ENCODE data around the gene ZBTB8B. TPM values are rescaled to one million over a fixed set of nuclear protein-coding genes. Genes with fewer than 3 reads are reported as not detected.
"Not testable (repeated sequence)": the region's sequence is repeated elsewhere in the genome, so short reads cannot be mapped to it uniquely, and the experiment has no call there.

Gene ZBTB8B
- total RNA-seq, result not detected

- ATAC-seq, result peak; percentile 55
Observed at GRCh38 chr1:32464716-32465577, at the start of gene ZBTB8B. TSS of gene ZBTB8B (plus strand) at chr1:32465072. CDS start at chr1:32470625, 5,553 bp downstream.

- ATAC-seq, result no peak
Observed at GRCh38 chr1:32421775-32422174, 43.1 kb upstream of the ZBTB8B start.

- ATAC-seq, result peak; percentile 42
Observed at GRCh38 chr1:32426489-32427255, 38.2 kb upstream of the ZBTB8B start.

- ATAC-seq, result no peak
Observed at GRCh38 chr1:32427264-32427963, 37.5 kb upstream of the ZBTB8B start.

GRCh38 chr1:32431736-32432400, 33.0 kb upstream of the ZBTB8B start:
- no peak for ATAC-seq

GRCh38 chr1:32438136-32438535, 26.7 kb upstream of the ZBTB8B start:
- ATAC-seq, result no peak

- ATAC-seq, result not testable (repeated sequence)
Observed at GRCh38 chr1:32438777-32439176, 26.1 kb upstream of the ZBTB8B start.

GRCh38 chr1:32441467-32441866, 23.4 kb upstream of the ZBTB8B start:
- not testable (repeated sequence) for ATAC-seq

- no peak for ATAC-seq
Observed at GRCh38 chr1:32447469-32448185, 17.2 kb upstream of the ZBTB8B start.

GRCh38 chr1:32448186-32448772, 16.6 kb upstream of the ZBTB8B start:
- peak; percentile 31 for ATAC-seq

GRCh38 chr1:32448773-32449456, 16.0 kb upstream of the ZBTB8B start:
- no peak for ATAC-seq

GRCh38 chr1:32449457-32449831, 15.4 kb upstream of the ZBTB8B start:
- ATAC-seq, result not testable (repeated sequence)

GRCh38 chr1:32454726-32455125, 10.1 kb upstream of the ZBTB8B start:
- no peak for ATAC-seq

- no peak for ATAC-seq
Observed at GRCh38 chr1:32455958-32456357, 8.9 kb upstream of the ZBTB8B start.

- not testable (repeated sequence) for ATAC-seq
Observed at GRCh38 chr1:32458798-32459197, 6.1 kb upstream of the ZBTB8B start.

GRCh38 chr1:32462977-32463376, 1.9 kb upstream of the ZBTB8B start:
- ATAC-seq, result not testable (repeated sequence)

- no peak for ATAC-seq
Observed at GRCh38 chr1:32464191-32464715, 619 bp upstream of the ZBTB8B start.

- ATAC-seq, result no peak
Observed at GRCh38 chr1:32465578-32465933, 684 bp downstream of the ZBTB8B start.

GRCh38 chr1:32466761-32467160, 1.9 kb downstream of the ZBTB8B start:
- no peak for ATAC-seq

- ATAC-seq, result no peak
Observed at GRCh38 chr1:32468791-32469190, 3.9 kb downstream of the ZBTB8B start.

- no peak for ATAC-seq
Observed at GRCh38 chr1:32470431-32470830, 5.6 kb downstream of the ZBTB8B start.

Measured in esophagus mucosa (tissue), 1 donor.